NCI-H69 (cell line): Measurements from ENCODE around the gene LYL1.

Experiments used
- DNase-seq: peaks from one replicate; lab custom pipeline; 2025; lab: John Stamatoyannopoulos, UW

The LYL1 gene

DNA sequence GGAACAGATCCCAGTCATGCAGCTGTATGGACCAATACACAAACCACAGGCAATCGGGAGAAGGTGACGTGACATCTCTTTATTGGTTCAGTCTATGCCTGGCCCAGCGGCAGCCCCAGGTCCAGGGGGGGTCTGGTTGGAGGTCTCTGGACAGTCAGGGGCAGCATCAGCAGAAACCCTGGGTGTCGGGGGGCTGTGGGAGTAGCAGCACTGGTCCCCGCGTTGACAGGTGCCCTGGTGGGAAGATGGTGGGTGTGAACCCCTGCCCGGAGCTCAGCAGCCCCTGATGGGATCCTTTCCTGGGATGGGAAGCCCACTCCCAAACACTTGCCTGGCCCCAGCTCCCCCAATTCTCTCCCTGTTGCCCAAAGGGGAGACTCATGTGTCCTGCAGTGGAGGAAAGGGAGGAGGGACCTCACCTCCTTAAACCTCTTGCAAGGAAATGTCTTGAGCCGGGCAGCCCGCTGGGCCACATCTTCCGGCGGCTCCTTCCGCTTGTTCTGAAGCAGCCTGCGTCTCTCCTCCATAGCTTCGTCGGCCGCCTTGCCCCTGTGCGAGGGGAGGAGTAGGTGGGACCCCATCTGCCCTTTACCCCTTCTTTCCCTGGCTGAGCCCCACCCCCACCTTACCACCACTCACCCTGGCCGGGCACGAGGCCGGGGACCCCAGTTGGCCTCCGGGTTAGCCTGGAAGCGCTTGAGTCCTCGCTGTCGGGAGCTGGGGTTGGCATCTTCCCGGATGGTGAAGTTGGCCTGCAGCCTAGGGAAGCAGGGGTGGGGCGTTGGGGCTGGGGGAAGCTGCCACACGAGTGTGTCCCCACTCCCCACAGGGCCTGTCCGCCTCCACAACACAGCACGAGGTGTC, 2.4 kb upstream of the LYL1 start:
- DNase-seq = no peak

DNA sequence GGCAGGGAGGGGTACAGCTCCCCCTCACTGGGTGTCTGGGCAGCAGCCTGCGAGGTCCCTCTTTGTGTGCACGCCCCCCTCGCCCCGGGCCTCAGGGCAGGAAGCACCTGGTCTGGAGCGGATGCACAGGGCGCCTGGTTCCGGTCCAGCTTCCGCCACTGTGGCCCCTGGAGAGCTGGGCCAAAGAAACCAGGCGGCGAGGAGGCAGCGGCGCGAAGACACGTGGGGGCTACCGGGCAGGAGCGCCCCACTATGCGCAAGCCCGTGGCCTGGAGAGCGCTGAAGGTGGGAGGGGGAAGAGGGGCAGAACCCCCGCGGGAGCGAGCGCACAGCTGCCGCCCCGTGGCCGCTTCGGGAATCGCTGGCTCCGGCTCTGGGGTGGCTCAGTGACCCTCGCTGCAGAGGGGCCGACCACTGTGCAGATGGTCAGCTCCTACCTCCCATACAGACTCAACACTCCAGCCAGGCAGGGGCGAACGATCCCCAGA, 1.7 kb upstream of the LYL1 start:
- DNase-seq = no peak

DNA sequence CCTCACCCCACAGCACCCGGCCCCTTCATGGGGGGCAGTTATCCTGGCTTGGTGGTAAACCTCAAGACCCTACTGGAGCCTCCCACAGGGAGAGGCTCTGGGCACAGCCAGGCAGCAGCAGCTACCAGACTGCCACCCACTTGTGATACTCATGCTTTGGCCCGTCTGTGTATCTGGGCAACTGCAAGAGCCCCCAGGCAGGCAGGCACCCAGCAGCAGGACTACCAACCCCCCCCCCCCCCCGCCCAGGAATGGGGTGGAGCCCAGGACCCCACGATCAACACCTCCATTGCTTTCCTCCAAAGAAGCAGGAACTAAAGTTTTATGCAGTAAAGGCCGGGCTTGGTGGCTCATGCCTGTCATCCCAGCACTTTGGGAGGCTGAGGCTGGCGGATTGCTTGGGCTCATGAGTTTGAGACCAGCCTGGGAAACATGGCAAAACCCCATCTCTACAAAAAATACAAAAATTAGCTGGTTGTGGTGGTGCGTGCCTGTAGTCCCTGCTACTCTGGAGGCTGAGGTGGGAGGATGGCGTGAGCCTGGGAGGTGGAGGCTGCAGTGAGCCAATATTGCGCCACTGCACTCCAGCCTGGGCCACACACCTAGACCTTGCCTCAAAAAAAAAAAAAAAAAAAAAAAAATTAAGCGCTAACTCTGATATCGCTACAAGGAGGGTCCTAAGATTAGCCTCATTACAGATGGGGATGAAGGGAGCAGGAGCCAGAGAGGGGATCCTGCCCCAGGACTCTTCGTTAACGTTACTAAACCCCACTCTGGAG, 1.1 kb upstream of the LYL1 start:
- no peak for DNase-seq

DNA sequence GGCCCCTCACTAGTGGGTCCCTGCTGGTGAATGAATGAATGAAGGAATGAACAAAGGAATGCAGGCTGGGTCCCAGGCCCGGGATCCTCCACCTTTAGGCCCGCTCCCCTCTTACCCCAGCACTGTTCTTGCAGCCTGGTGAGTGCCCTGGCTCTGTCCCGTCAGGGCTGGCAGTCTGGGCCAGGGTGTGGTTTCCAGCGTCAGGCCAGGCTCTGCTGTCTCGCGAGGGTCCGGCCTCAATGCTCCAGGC, 317 bp downstream of the LYL1 start:
- no peak for DNase-seq

DNA sequence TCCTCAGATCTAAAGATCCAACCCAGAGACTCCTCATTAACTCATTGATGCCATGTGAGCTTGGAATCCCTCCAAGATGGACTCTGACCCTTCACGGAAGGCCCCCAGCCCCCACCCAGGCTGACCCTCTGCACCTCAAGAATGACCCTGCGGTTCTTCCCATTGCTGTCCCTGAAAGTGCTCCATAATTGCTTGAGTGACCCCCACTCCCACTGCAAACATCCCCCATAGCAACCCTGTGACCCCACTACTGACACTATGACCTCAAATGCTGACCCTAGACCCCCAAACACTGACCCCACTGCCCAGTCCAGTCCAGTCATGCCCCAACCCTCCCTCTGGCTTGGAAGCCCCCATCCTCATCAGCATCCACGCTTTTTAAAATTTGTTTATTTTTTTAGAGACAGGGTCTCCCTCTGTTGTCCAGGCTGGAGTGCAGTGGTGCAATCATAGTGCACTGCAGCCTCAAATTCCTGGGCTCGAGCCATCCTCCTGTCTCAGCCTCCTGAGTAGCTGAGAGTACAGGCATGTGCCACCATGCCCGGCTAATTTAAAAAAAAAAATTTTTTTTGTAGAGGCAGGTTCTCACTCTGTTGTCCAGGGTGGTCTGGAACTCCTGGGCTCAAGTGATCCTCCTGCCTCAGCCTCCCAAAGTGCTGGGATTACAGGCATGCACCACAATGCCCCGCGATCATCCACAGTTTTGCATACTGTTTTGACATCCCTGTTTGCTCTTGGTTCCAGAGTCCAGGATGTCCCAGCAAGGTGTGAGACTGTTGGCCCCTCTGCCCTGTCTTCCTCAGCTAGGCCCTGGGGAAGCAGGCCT, 855 bp downstream of the LYL1 start:
- no peak for DNase-seq

DNA sequence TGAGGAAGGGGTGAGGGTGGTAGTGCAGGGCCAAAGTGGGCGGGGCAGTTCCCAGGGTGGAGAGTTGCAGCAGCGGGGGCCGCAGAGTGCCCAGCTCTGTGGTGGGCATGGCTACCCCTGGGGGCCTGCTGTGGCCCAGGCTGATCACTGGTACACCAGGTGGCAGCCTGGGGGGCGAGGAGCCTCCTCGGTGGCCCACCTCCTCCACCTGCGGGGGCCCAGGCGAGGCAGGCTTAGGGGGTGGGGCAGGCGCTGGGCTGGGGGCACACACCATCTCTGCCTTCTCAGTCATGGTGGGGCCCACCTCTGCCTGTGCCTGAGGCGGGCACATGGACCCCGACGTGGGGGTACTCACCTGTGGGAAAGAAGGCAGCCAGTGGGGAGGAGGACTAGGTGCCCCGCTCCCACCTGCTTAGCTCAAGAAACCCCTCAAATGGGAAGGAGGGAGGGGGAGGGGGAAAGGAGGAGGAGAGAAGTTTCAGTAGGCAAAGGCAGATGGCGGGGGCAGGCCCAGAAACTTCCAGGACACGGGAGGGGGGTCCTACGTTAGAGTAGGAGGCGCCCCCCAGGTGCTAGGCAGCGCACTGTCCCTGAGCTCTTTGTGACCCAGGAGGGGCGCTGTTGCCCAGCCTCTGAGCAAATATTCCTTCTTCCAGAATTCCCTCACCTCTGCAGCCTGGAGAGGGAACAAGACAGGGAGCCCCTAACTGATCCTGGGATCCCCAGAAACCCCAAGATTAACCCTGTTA, 1.6 kb downstream of the LYL1 start:
- peak; percentile 24 for DNase-seq

DNA sequence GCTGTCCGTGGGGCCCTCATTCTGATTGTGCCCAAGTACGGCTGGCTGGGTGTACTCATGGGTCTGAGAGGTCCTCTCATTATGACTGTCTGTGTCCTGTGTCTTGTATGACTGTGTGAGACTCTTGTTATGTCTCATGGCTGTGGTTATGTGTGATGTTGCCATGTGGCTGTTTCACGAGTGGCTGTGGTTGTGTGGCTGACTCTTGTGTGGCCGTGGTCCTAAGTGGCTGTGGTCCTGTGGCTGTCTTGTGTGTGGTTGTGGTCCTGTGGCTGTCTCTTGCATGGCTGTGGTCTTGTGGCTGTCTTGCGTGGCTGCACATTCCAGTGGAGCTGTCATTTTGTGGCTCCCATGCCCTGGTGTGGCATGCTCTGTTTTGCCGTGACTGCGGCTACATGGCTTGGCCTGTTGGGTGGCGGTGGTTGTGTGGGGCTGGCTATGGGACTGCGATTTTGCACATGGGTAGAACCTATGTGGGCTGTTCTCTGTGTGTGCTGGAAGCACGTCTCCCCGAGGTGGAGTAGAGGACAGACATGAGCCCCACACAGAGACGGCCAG, 2.5 kb downstream of the LYL1 start:
- no peak for DNase-seq

DNA sequence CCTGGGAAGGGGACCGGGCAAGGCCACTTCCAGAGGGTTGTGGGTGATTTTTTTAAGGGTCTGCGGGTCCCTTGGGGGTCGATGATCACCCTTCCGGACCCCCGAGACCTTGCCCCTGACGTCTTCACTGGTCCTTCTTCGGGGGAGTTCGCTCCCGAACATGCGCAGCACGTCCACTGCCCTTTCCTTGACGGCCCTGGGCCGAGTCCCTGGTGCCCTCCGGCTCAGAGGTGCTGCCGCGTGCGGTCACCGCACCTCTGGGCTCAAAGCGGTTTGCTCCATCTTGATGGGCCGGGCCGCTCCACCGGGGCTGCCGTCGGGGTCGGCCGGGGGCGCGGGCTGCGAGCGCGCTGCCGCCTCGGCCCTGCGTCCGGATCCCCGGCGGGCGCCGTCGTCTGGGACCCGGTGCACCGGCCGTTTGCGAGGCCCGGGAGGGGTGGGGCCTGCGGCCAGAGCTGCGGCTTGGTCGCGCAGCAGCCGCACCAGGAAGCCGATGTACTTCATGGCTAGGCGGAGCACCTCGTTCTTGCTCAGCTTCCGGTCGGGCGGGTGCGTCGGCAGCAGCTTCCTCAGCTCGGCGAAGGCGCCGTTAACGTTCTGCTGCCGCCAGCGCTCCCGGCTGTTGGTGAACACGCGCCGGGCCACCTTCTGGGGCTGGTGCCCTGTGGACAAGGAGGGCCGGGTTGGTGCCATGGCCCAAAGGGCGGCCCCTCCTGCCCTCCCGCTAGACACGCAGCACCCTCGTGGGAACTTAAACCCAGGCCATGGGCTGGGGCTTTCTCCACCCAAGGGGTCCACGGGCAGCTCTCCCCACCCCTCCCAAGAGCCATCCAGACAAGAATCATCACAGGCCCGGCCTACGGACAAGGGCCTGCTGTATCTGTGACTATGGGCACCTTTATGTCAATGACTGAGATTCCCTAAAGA, 3.3 kb downstream of the LYL1 start:
- peak; percentile 82 for DNase-seq

DNA sequence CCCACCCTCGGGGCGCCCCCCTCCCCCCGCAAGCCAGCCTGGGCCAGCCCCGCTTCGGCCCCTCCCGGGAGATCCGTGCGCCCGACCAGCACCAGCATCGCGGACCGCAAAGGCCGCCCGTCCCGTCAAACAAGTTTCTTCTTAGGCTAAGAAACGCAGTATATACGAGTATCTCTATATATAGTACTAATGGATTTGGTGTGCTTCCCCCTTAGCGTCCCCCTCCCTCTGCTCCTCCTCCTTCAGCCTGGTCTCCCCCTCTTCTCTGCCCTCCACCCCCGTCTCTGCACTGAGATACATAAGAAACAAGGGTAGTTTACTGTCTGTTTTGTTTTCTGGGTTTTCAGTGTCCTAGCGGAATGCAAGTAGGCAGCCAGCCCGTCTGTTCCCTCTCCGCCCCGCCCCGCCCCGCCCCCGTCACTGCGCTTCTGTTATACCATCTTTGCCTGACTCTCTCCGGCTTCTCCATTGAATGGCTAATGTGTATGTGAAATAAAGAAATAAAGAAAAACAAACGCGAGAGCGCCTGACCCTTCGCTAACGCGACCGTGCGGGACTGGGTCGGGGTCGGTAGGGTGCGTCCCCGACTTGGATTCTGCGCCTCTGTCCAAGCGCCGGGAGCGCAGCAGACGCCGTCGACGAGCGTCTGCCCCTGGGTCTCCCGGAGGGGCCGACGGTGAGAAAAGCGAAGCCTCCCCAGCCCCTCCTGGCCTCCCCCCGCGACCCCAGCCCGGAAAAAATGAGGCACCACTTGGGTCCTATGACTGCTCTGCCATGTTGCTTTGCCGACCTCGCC, 4.2 kb downstream of the LYL1 start:
- DNase-seq = peak; percentile 64

DNA sequence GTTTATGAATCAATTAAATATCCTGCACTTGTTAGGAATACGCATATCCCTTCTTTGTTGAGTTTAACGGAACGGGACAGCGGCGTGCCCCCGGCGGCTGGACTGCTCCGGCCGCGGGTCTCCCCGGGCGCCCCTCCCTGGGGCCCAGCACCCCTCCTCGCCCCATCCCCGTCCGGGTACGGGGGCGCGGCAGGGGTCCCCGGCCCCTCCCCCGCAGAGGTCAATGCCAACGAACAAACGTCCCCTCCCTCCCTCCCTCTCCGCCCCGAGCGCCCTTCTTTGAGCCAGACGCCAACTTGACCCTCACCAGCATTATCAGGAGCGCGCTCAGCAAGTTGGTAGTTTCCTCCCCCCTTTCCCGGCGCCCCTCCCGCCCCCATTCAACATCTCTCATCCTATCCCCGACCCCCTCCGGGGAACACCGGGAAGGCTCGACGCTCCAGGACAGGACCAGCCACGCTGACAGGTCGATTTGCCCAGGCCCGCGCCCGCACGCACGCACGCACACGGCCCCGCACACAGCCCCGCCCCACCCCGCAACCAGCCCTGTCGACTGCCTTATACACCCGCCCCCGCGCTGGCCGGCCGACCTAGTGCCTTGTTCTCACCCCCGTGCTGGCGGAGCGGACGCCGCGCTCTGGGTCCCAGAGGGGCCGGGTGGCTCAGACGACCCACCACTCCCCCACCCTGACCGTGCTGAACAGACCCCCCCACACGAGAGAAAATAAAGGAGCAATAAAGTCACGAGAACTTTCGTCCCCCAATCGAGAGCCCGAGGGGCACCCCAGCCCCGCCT, 5.0 kb downstream of the LYL1 start:
- peak; percentile 36 for DNase-seq

DNA sequence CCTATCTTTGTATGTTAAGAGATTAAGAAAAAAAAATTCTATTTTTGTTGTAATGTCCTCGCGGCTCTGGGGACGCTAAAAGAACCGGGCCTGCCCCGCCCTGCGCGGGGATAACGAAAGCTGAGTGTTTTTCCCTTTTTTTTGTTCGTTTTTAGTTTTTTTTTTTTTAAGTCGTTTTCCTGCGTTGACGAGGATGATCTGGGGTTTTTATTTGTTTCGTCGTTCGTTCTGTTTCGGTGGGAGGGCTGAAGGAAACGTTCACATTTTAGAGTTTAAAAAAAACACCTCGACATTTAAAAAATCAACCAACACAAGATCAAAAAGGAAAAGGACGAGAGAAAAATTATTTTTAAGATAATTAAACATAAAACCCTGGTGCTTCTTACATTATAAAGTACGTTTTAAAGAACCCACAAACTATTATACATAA, 5.6 kb downstream of the LYL1 start:
- DNase-seq = no peak

DNA sequence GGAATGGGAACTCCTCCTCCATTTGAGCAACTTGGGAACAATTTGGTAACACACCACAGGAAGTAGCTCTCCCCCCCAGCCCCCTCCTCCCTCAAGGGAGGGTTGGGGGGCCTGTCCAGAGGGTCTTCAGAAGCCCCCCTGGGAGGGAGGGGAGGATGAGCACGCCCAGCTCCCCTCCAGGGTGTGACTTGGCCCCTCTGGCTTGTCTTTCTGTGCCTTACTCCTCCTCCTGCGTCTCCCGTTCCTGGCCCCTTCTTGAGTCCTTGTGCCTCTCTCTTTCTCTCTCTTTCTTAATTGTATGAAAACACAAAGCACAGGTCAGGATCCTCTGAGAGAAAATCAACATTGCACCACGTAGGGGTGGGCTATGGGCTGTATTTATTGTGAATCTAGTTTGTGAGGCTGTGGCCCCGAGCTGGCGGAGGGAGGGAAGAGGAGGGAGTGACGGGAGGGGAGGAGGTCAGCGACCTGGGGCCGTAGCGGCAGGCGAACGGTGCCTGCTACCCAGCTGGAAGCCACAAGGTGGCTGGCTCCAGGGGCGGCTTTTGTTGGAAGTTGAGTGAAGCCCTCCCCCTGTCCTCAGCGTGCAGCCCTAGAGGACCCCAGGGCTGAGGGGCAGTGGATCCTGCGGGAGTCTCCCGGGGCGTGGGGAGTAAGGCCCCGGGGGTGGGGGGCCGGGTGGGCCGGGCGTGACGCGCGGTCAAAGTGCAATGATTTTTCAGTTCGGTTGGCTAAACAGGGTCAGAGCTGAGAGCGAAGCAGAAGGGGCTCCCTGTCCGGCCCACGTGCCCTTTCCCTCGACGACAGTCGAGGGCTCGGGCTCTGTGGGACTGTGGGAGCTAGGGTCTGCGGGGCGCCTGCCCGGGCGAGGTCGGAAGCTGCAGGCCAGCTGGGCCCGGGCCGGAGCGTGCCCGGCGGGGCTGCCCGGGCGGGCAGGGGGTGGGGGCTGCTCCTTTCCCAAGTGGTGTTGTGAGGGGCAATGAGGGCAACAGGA, 6.4 kb downstream of the LYL1 start:
- DNase-seq = peak; percentile 62

DNA sequence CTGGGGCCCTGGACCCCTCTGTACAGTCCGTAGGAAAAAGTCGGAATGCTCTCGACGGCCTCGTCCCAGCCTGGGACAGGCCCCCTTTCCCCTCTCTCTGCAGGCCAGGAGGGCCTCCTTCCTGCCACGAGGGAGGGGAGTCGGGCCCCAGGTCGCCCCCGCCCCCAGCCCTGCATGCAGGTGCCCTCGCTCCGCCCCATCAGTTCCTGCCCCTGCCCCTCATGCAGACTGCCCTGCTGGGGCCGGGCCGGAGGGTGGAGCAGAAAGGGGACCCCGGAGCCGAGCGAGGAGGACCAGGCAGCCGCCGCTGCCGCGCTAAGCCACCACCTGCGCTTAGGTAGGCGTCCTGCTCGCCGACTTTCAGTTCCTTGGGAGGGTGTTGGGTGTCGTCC, 7.3 kb downstream of the LYL1 start:
- DNase-seq = peak; percentile 58

DNA sequence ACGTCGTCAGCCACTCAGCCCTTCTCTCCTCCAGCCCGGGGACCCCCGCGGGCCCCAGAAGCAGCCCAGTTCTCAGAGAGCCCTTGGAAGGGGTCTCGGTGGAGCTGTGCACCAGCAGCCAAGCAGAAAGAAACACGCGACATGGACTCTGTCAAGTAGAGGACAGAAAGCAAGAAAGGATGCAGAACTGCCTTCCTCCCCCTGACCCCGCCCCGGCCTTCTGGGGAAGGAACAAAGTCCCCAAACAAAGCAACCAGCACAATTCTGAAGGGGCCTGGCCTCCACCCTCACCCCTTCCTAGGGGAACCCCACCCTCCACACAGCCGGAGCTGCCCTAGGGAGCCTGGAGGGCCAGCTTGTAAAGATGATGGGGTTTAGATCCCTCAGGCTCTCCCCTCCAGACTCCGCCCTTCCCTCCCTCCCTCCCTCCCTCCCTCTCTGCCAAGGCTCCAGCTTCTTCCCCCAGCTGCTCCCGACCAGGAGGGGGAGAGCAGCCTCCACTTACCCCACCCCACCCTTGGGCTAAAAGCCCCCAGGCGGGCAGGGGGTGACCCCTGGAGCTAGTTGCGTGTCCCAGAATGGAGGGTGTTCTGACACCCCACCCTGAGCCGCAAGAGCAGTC, 7.8 kb downstream of the LYL1 start:
- peak; percentile 81 for DNase-seq

DNA sequence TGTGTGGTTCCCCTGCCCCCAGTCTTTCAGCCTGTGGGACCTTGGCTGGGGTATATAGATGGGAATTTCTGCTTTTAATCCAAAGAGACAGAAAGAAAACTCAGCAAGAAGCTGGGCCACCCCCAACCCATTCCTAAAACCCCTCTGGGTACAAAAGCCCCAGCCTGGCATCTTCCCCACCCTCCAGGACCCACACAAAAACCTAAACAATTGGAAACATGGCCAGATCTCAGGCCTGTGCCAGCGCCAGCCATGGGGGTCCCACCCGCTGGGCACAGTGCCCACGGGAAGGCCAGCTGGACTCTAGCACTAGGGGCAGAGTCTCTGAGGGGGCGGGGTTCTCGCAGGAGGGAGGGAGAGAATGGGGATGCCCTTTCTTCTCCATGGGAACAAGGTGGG, 8.6 kb downstream of the LYL1 start:
- DNase-seq = peak; percentile 87

DNA sequence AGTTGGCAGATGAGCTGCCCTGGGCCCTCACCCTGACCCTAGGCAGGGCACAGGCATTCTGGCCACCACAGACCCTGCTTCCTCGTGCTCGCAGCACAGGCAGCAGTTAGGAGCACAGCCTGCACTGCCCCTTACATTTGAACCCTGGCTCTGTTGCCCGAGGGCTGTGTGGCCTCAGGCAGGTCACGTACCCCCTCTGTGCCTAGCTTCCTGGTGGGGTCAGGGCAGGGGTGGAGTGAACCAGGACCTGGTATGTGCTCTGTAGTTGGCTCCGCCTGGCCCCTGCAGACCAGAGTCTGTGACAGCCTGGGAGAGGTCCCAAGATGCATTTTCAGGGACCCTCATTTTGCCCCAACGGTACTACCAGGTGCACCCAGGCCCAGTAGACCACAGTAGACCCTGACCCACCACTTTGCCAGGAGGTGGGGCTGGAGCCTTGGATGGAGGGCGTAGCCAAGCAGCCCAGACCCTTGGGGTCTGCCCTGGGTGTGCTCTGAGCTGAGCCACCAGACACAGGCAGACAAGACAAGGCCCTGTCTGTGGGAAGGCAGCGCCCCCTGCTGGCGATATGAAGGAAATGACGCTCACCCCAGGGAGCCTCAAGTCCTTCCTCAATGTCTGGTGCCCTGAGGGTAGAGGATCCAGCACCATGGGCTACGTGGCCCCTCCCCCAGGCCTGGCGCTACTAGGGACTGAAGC, 9.1 kb downstream of the LYL1 start:
- DNase-seq = peak; percentile 95
